RWPE1 (cell line): ENCODE data around the gene PRF1.
"Not testable (repeated sequence)": the region's sequence is repeated elsewhere in the genome, so short reads cannot be mapped to it uniquely, and the experiment has no call there.

ENCODE experiments used
- CTCF ChIA-PET: fragments of 350-600 bp; sonication (Branson Sonifier 250); formaldehyde crosslinking; extraction: SDS; loops from one replicate; lab custom pipeline; 2021; lab: Yijun Ruan, JAX
- POLR2A ChIA-PET: fragments of 400-600 bp; formaldehyde crosslinking; extraction: SDS; loops from one replicate; lab custom pipeline; 2020; ENCODE audit warnings: antibody characterized with exemption; ENCODE audit not compliant: low non-redundant PET; lab: Yijun Ruan, JAX
- DNase-seq: peaks from one replicate; pipeline ENCODE4 v3.0.0; 2012; ENCODE audit warnings: low spot score
- H3K27ac ChIP-seq: fragments of 450-650 bp; 2 replicates; pipeline ENCODE4 v1.5.1; 2017
- CTCF ChIP-seq: fragments of 450-650 bp; conservative IDR thresholded peaks from 2 replicates; pipeline ENCODE4 v1.5.1; 2017; ENCODE audit warnings: low read depth, mild to moderate bottlenecking

The PRF1 gene

GRCh38 chr10:70647086-70647485, 44.5 kb upstream of the PRF1 start:
- CTCF ChIA-PET: no interaction called here
- TF ChIP-seq CTCF: no peak
- DNase-seq: no peak
- POLR2A ChIA-PET: no interaction called here
- H3K27ac ChIP-seq: no peak overlapping the region

GRCh38 chr10:70644959-70645358, 42.4 kb upstream of the PRF1 start:
- H3K27ac ChIP-seq, DNase-seq: not testable (repeated sequence)
- CTCF ChIA-PET: interaction anchor here (0.6 kb wide), 1 partner anchor 29 kb away, joined by 4 read pairs; no protein-coding TSS in a partner anchor
- POLR2A ChIA-PET: interaction anchor here (0.5 kb wide), 1 partner anchor 1233 kb away, joined by 3 read pairs; no protein-coding TSS in a partner anchor

GRCh38 chr10:70643272-70643671, 40.7 kb upstream of the PRF1 start:
- DNase-seq, POLR2A ChIA-PET, H3K27ac ChIP-seq: not testable (repeated sequence)
- CTCF ChIA-PET: interaction anchor here (0.7 kb wide), 1 partner anchor 26 kb away, joined by 4 read pairs; no protein-coding TSS in a partner anchor

- H3K27ac ChIP-seq, POLR2A ChIA-PET, DNase-seq, CTCF ChIA-PET: not testable (repeated sequence)
Observed at GRCh38 chr10:70639640-70640383, 37.3 kb upstream of the PRF1 start.

- H3K27ac ChIP-seq, DNase-seq, POLR2A ChIA-PET, CTCF ChIA-PET: not testable (repeated sequence)
Observed at GRCh38 chr10:70634515-70634914, 32.0 kb upstream of the PRF1 start.

GRCh38 chr10:70634011-70634410, 31.5 kb upstream of the PRF1 start:
- peak; percentile 81 for DNase-seq
- TF ChIP-seq CTCF: no peak
- H3K27ac ChIP-seq: no peak overlapping the region
- CTCF ChIA-PET: no interaction called here
- POLR2A ChIA-PET: no interaction called here

GRCh38 chr10:70631735-70632134, 29.2 kb upstream of the PRF1 start:
- CTCF ChIA-PET, POLR2A ChIA-PET, H3K27ac ChIP-seq, DNase-seq: not testable (repeated sequence)

GRCh38 chr10:70629338-70629737, 26.8 kb upstream of the PRF1 start:
- ChIA-PET POLR2A (no interaction called here), CTCF (interaction anchor here (0.6 kb wide), 1 partner anchor 17 kb away, joined by 7 read pairs; no protein-coding TSS in a partner anchor)
- TF ChIP-seq CTCF: no peak
- H3K27ac ChIP-seq: no peak overlapping the region
- no peak for DNase-seq

- H3K27ac ChIP-seq: no peak overlapping the region
- ChIA-PET CTCF (no interaction called here), POLR2A (no interaction called here)
- no peak for DNase-seq
- TF ChIP-seq CTCF: no peak
Observed at GRCh38 chr10:70626056-70626455, 23.5 kb upstream of the PRF1 start.
